Ectodermal cell (in vitro differentiated cells): ENCODE results near the gene LRP1B.
"Not testable (repeated sequence)": the region's sequence is repeated elsewhere in the genome, so short reads cannot be mapped to it uniquely, and the experiment has no call there.

Source experiments
- H3K27ac ChIP-seq: 2 replicates; pipeline ENCODE4 v1.7.0; 2013; ENCODE audit warnings: mild to moderate bottlenecking, low read depth, low read length; ENCODE audit not compliant: insufficient read depth, poor library complexity, severe bottlenecking
- H3K27me3 ChIP-seq: 2 replicates; pipeline ENCODE4 v1.7.0; 2013; ENCODE audit warnings: mild to moderate bottlenecking, low read length; ENCODE audit not compliant: insufficient read depth, control insufficient read depth, poor library complexity, severe bottlenecking
- H3K36me3 ChIP-seq: one replicate; pipeline ENCODE4 v1.7.0; 2013; ENCODE audit warnings: low read length; ENCODE audit not compliant: control insufficient read depth, insufficient read depth
- H3K4me1 ChIP-seq: one replicate; pipeline ENCODE4 v1.7.0; 2013; ENCODE audit warnings: low read length; ENCODE audit not compliant: control insufficient read depth, insufficient read depth
- H3K4me3 ChIP-seq: 2 replicates; pipeline ENCODE4 v1.7.0; 2013; ENCODE audit warnings: low read depth, low read length, control low read depth; ENCODE audit not compliant: insufficient read depth
- H3K9me3 ChIP-seq: 2 replicates; pipeline ENCODE4 v1.7.0; 2013; ENCODE audit warnings: mild to moderate bottlenecking, low read length, moderate library complexity; ENCODE audit not compliant: control insufficient read depth
- WGBS, 2 experiments: methylation state at CpG; one replicate each; pipeline ENCODE4 v1.1.7; 2013; ENCODE audit warnings: missing lambda C conversion rate in 2 of 2; 5-methylcytosine and 5-hydroxymethylcytosine counted together

LRP1B gene

DNA sequence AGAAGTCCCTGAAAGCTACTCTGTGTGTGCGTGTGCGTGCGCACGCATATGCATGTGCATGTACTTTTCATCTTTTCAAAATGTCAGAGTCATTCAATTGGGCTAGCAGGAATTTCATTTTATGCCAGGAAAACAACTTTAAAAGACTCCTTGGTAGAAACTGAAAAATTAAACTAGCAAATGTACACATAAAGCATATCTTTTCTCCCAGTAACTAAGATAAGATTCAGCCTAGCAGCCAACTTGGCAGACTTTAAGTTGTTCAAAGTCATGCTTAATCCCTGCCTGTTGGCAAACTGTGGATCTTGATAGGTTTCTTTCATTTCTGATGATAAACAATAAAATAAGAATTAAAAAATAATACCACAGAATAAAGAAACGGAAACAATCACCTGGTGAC, 1129.1 kb downstream of the LRP1B start:
- H3K27me3 ChIP-seq, result no peaks in the 10 kb centered on the region
- 91 to 93% methylated on average over 4 to 5 of the region's 5 CpGs for WGBS, 2 experiments
- H3K4me3 ChIP-seq, result no peak overlapping the region
- H3K27ac ChIP-seq, result no peak overlapping the region
- H3K36me3 ChIP-seq, result no peaks in the 10 kb centered on the region
- H3K4me1 ChIP-seq, result no peaks in the 10 kb centered on the region
- no peaks in the 10 kb centered on the region for H3K9me3 ChIP-seq

DNA sequence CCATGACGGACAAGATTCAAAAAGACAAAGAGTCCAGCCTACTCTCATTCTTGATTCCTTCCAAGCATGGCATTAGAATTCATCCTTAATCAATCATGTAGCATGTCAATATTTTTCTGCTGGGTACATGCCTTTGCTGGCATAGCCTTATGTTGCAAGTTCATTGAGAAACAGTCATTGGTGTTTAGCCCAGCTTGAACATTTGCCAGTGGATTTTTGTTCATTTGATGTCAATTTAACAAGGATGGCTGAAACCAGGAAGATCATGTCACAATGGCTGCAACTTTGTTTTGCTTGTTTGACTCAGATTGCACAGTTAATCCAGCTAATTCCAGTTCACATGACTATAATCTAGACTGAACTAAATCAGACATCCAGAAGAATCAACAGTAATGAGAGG, 1132.2 kb downstream of the LRP1B start:
- Histone ChIP-seq H3K4me1 (no peaks in the 10 kb centered on the region), H3K36me3 (no peaks in the 10 kb centered on the region), H3K4me3 (no peak overlapping the region), H3K9me3 (no peaks in the 10 kb centered on the region), H3K27me3 (no peaks in the 10 kb centered on the region), H3K27ac (no peak overlapping the region)
- 100% methylated on average over 1 of the region's 1 CpG for WGBS, 2 experiments

DNA sequence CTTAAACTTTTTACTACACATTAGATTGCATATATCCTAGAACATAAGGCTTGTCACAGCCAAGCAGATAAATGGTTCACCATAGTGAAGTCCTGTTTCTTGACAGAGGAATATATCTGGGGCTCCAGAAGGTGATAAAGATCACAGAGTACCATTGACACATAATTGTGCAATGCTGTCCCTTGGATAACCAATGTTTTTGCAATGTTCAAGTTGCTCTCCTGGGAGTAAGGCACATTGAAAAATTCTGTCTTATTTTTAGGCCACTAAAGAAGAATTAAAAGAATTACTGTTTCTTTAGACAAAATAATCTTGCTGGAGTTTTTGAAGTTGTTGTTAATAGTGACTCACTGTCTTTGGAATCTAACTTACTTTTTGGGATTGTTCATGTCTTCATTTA, 1132.8 kb downstream of the LRP1B start:
- no peaks in the 10 kb centered on the region for H3K9me3 ChIP-seq
- no peaks in the 10 kb centered on the region for H3K36me3 ChIP-seq
- no peaks in the 10 kb centered on the region for H3K27me3 ChIP-seq
- no peaks in the 10 kb centered on the region for H3K4me1 ChIP-seq
- no peak overlapping the region for H3K27ac ChIP-seq
- no peak overlapping the region for H3K4me3 ChIP-seq

DNA sequence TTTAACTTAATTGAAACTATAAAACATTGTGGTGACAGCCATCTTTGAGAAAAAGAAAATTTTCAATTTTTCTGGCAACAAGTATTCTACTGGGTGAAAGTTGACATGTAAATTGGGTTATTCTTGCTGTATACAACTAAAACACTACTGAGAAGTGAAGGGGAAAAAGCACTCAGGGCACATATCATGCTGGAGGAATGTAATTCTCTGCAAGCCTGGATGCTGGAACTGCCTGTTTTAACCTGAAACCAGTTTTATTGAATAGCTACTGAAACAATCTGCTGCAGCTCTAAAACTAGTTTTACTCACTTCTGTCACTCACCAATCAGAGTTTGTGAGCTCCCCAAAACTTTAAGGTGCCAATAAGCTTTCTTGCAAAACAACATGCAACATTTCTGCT, 1136.0 kb downstream of the LRP1B start:
- Histone ChIP-seq H3K4me3 (no peak overlapping the region), H3K4me1 (no peaks in the 10 kb centered on the region), H3K9me3 (no peaks in the 10 kb centered on the region), H3K27me3 (no peaks in the 10 kb centered on the region), H3K27ac (no peak overlapping the region), H3K36me3 (no peaks in the 10 kb centered on the region)

DNA sequence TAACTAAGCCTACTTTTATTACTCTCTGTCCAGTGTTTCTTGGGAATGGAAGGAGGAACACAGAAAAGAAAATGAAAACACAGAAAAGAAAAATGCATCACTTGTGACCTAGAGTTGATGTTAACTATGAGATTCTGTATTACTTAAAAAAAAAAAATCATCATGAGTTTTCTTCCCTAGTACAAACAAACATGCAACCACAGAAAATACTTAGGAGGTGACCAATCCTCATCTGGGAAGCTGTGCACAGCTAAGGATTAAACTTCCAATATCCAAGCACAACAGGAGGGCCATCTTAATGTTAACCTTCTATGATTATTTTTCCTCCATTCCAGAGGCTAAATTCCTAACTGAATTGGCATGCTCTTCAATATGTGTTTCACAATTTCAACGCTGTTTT, 1140.4 kb downstream of the LRP1B start:
- Histone ChIP-seq H3K4me1 (no peaks in the 10 kb centered on the region), H3K9me3 (no peaks in the 10 kb centered on the region), H3K27me3 (no peaks in the 10 kb centered on the region), H3K36me3 (no peaks in the 10 kb centered on the region), H3K27ac (no peak overlapping the region), H3K4me3 (no peak overlapping the region)
- 94 to 100% methylated on average over 1 of the region's 1 CpG for WGBS, 2 experiments

DNA sequence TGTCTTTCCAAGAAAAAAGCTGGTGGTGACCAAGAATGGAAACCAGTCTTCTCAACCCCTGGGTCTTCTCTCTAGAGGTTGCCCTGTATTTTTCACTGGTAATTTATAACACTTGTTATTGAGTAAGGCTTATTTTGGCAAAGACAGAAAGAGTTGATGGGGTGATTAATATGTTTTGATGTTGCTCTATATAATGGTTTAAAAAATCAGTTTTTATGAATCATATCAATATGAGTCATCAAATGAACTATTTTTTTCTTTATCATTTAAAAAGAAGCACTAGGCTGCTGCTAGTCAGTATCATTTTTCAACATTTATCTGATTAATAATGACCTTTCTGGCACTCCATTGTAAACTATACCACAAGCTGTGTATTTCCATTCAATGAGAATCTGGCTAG, 1142.2 kb downstream of the LRP1B start:
- Histone ChIP-seq H3K27ac (no peak overlapping the region), H3K4me1 (no peaks in the 10 kb centered on the region), H3K9me3 (no peaks in the 10 kb centered on the region), H3K27me3 (no peaks in the 10 kb centered on the region), H3K4me3 (no peak overlapping the region), H3K36me3 (no peaks in the 10 kb centered on the region)

DNA sequence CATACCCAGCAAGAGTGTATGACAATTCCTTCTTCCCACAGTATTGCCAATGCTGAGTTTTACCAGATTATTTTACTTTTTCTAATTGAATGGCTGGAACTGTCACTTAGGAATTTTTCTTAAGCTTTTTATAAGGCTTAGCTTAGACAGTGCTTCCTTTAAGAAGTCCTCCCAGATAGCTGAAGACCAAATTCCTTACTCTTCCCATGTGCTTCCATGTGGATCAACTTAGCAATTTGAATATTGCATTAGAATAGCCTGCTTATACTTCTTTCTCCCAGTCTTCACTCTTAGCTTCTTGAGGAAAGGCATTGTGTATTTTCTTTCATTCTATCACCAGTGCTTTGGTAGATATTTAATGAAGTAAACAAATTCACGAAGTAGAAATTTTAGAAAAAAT, 1144.4 kb downstream of the LRP1B start:
- Histone ChIP-seq H3K27me3 (no peaks in the 10 kb centered on the region), H3K27ac (no peak overlapping the region), H3K9me3 (no peaks in the 10 kb centered on the region), H3K36me3 (no peaks in the 10 kb centered on the region), H3K4me1 (no peaks in the 10 kb centered on the region), H3K4me3 (no peak overlapping the region)
- WGBS, 2 experiments, result no CpG with 5 or more reads among the region's 1 CpG

DNA sequence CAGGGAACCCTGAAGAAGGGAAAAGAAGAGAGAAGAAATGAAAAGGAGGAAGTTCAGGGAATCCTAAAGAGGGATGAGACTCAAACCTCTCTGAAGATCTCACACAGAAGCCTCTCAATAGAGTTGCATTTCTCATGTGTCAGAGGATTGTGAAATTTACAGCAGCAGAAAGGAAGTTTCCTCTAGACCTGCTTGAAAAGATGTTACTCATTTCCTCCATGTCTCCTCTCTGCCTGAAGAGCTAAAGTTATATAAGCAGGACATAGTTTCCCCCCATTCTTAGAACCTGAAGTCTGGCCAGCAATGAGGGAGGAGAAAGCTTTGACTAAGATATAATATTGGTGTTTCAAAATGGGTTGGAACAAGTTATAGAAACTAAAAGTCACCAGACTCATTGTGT, 1155.6 kb downstream of the LRP1B start:
- Histone ChIP-seq H3K9me3 (no peaks in the 10 kb centered on the region), H3K27me3 (no peaks in the 10 kb centered on the region), H3K4me3 (no peak overlapping the region), H3K27ac (no peak overlapping the region), H3K4me1 (no peaks in the 10 kb centered on the region), H3K36me3 (no peaks in the 10 kb centered on the region)

DNA sequence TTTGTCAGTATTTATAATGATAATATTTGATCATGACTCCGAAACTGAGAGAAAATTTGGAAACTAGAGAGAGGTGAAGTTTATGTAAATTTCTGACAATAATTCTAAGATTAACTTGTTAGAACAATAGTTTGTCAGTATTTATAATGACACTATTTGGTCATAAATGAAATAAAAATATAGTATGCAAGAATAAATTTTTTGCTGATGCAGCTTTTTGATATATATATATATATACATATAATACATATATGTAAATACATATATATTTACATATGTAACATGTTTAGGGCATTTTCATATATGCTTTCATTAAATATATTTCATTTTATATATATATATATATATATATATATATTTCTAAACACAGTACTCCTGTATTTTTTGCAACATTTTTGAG, 1158.1 kb downstream of the LRP1B start:
- Histone ChIP-seq H3K27me3 (no peaks in the 10 kb centered on the region), H3K27ac (no peak overlapping the region)
- WGBS, 2 experiments, result 83 to 100% methylated on average over 1 of the region's 1 CpG

DNA sequence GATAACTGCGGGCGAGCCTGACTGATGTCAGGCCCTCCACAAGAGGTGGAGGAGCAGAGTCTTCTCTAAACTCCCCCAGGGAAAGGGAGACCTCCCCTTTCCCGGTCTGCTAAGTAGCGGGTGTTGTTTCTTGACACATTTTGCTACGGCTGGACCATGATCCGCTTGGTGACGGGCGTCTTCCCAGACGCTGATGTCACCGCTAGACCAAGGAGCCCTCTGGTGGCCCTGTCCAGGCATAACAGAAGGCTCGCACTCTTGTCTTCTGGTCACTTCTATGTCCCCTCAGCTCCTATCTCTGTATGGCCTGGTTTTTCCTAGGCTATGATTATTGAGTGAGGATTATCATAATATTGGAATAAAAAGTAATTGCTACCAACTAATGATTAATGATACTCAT, 1166.5 kb downstream of the LRP1B start:
- H3K4me3 ChIP-seq, H3K27ac ChIP-seq: not testable (repeated sequence)
- 81 to 92% methylated on average over 9 to 11 of the region's 11 CpGs for WGBS, 2 experiments

More for the DNA sequence above, 1158.1 kb downstream of the LRP1B start:
- H3K9me3 ChIP-seq, result no peaks in the 10 kb centered on the region
- H3K36me3 ChIP-seq, result no peaks in the 10 kb centered on the region
- no peaks in the 10 kb centered on the region for H3K4me1 ChIP-seq
- no peak overlapping the region for H3K4me3 ChIP-seq

DNA sequence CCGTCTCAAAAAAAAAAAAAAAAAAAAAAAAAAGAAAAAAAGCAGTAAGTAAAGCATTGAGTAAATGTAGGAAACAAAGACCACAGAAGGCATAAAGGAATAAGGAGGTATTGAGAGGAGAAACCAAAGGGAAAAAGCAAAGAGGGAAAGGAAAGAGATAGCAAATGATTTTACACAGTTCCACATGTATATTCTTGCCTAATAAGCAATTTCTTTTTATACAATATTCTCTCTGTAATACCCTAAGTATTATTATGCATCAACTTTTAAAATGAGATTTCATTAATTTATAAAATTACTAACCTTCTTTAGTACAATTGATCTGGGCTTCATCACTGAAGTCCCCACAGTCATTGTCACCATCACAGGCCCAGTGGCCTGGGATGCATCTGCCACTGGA, 1180.9 kb downstream of the LRP1B start:
- Histone ChIP-seq H3K27me3 (no peaks in the 10 kb centered on the region), H3K27ac (no peak overlapping the region), H3K36me3 (no peaks in the 10 kb centered on the region), H3K9me3 (no peaks in the 10 kb centered on the region), H3K4me3 (no peak overlapping the region), H3K4me1 (no peaks in the 10 kb centered on the region)
- whole genome bisulfite sequencing, 2 experiments, result 100% methylated on average over 1 of the region's 1 CpG; no CpG with 5 or more reads in 1 of the 2 experiments

More for the DNA sequence above, 1166.5 kb downstream of the LRP1B start:
- H3K9me3 ChIP-seq, H3K36me3 ChIP-seq, H3K27me3 ChIP-seq, H3K4me1 ChIP-seq: not testable (repeated sequence)
